Common myeloid progenitor, CD34-positive (primary cell): ENCODE data around the gene SLC39A13.

Experiments used
- CTCF ChIA-PET: fragments of 350-600 bp; sonication (Branson Sonifier 250); formaldehyde crosslinking; loops from one replicate; lab custom pipeline; 2021; ENCODE audit warnings: antibody characterized with exemption; lab: Charles Lee
- POLR2A ChIA-PET: fragments of 350-600 bp; sonication (Branson Sonifier 250); formaldehyde crosslinking; loops from one replicate; lab custom pipeline; 2021; ENCODE audit warnings: antibody characterized with exemption; lab: Charles Lee
- DNase-seq, 3 donors: peaks; one replicate each; pipeline versions ENCODE4 v3.0.0 to v3.0.0-alpha.2; 2013
- H3K27ac ChIP-seq, 2 experiments: 1 replicate in 1 of 2; 2 replicates in 1 of 2; pipeline ENCODE4 v1.7.0; 2013; ENCODE audit warnings: inconsistent platforms in 2 of 2, low read length in 2 of 2, mild to moderate bottlenecking in 2 of 2, low read depth in 1 of 2, moderate library complexity in 1 of 2; ENCODE audit not compliant: severe bottlenecking in 2 of 2, insufficient read depth in 1 of 2, poor library complexity in 1 of 2
- H3K27me3 ChIP-seq, 5 experiments: replicated peaks in 2 of 5; 1 replicate in 3 of 5; 2 replicates in 2 of 5; pipeline versions ENCODE4 v1.6.1 to v1.7.0; 2013; ENCODE audit warnings: low read length in 4 of 5, mild to moderate bottlenecking in 2 of 5, moderate library complexity in 2 of 5, inconsistent platforms in 1 of 5; ENCODE audit not compliant: insufficient read depth in 5 of 5, control insufficient read depth in 4 of 5
- H3K36me3 ChIP-seq, 4 experiments: 1 replicate in 2 of 4; 2 replicates in 2 of 4; pipeline versions ENCODE4 v1.6.1 to v1.7.0; 2013; ENCODE audit warnings: low read length in 3 of 4, control low read depth in 1 of 4, mild to moderate bottlenecking in 1 of 4; ENCODE audit not compliant: control insufficient read depth in 4 of 4, insufficient read depth in 4 of 4
- H3K4me1 ChIP-seq, 4 experiments: 1 replicate in 3 of 4; 2 replicates in 1 of 4; pipeline versions ENCODE4 v1.6.1 to v1.7.1; 2013; ENCODE audit warnings: low read length in 3 of 4, mild to moderate bottlenecking in 3 of 4, control low read depth in 1 of 4, inconsistent platforms in 1 of 4, moderate library complexity in 1 of 4; ENCODE audit not compliant: control insufficient read depth in 4 of 4, insufficient read depth in 4 of 4; ENCODE audit errors: control extremely low read depth in 1 of 4
- H3K4me3 ChIP-seq, 7 experiments: 1 replicate in 4 of 7; 2 replicates in 3 of 7; pipeline versions ENCODE4 v1.5.1 to v1.7.0; 2013; ENCODE audit warnings: mild to moderate bottlenecking in 7 of 7, low read length in 6 of 7, moderate library complexity in 6 of 7, inconsistent platforms in 2 of 7, low read depth in 2 of 7, control low read depth in 1 of 7; ENCODE audit not compliant: insufficient read depth in 4 of 7, control insufficient read depth in 1 of 7; ENCODE audit errors: extremely low read depth in 1 of 7
- H3K9me3 ChIP-seq, 5 experiments: 1 replicate in 4 of 5; 2 replicates in 1 of 5; pipeline versions ENCODE4 v1.6.1 to v1.7.1; 2013; ENCODE audit warnings: low read length in 4 of 5, mild to moderate bottlenecking in 2 of 5, inconsistent platforms in 1 of 5, low read depth in 1 of 5, moderate library complexity in 1 of 5; ENCODE audit not compliant: control insufficient read depth in 4 of 5, insufficient read depth in 2 of 5; ENCODE audit errors: control extremely low read depth in 1 of 5
- WGBS: methylation state at CpG from one replicate; pipeline ENCODE4 v1.1.5; 2013; ENCODE audit not compliant: insufficient coverage; 5-methylcytosine and 5-hydroxymethylcytosine counted together

The SLC39A13 gene

GRCh38 chr11:47417712-47418111, 9.3 kb downstream of the SLC39A13 start:
- H3K27ac ChIP-seq = no peak overlapping the region
- H3K36me3 ChIP-seq = peaks cover 7 to 77% (median 42%) of the 10 kb centered on the region in 4 experiments
- H3K4me1 ChIP-seq = peaks cover 0 to 10% (median 4%) of the 10 kb centered on the region in 4 experiments
- ChIA-PET POLR2A (interaction anchor here (0.7 kb wide), 1 partner anchor 199 kb away, joined by 3 read pairs; no protein-coding TSS in a partner anchor), CTCF (interaction anchor here (1.1 to 1.3 kb wide), 3 partner anchors 9 to 23 kb away, joined by 3 to 7 read pairs (median 4); partner anchors contain the start of gene SLC39A13)
- H3K4me3 ChIP-seq = no peak overlapping the region
- H3K27me3 ChIP-seq = no peaks in the 10 kb centered on the region
- H3K9me3 ChIP-seq = no peaks in the 10 kb centered on the region
- WGBS = 96% methylated on average over 5 of the region's 6 CpGs
- DNase-seq = no peak

- H3K27me3 ChIP-seq = no peaks in the 10 kb centered on the region
- CTCF ChIA-PET = interaction anchor here (1.3 kb wide), 1 partner anchor 22 kb away, joined by 3 read pairs; no protein-coding TSS in a partner anchor
- peak overlapping the region in 1 of 2 experiments; percentile 43 for H3K27ac ChIP-seq
- no peaks in the 10 kb centered on the region for H3K9me3 ChIP-seq
- POLR2A ChIA-PET = no interaction called here
- H3K4me1 ChIP-seq = peaks cover 0 to 10% (median 4%) of the 10 kb centered on the region in 4 experiments
- WGBS = 95% methylated on average over 21 of the region's 23 CpGs
- H3K36me3 ChIP-seq = peaks cover 7 to 83% (median 44%) of the 10 kb centered on the region in 4 experiments
- H3K4me3 ChIP-seq = no peak overlapping the region
- DNase-seq = no peak
Observed at GRCh38 chr11:47418454-47419259, 10.3 kb downstream of the SLC39A13 start.

- POLR2A ChIA-PET = interaction anchor here (0.6 to 1.0 kb wide), 6 partner anchors 9 to 298 kb away, joined by 3 to 8 read pairs (median 3); partner anchors contain the start of gene SPI1
- Histone ChIP-seq H3K27me3 (no peaks in the 10 kb centered on the region), H3K4me3 (peak overlapping the region; percentile 66 to 100 (median 98)), H3K36me3 (peaks cover 0 to 40% (median 21%) of the 10 kb centered on the region in 4 experiments), H3K27ac (peak overlapping the region; percentile 98 to 99), H3K4me1 (peaks cover 5 to 17% (median 13%) of the 10 kb centered on the region in 4 experiments), H3K9me3 (no peaks in the 10 kb centered on the region)
- CTCF ChIA-PET = interaction anchor here (1.0 to 4.0 kb wide), 4 partner anchors 12 to 167 kb away, joined by 3 to 46 read pairs (median 4); partner anchors contain the start of gene NR1H3
- DNase-seq = no peak
- 0% methylated on average over 5 of the region's 14 CpGs for whole genome bisulfite sequencing
Observed at GRCh38 chr11:47425611-47426010, 17.2 kb downstream of the SLC39A13 start.

- peaks cover 0 to 35% (median 17%) of the 10 kb centered on the region in 4 experiments for H3K36me3 ChIP-seq
- WGBS = under 1% methylated on average over 43 of the region's 62 CpGs
- DNase-seq = peak; percentile 97 to 98 (median 97)
- peak within 1 kb of the TSS; percentile 66 to 100 (median 98) for H3K4me3 ChIP-seq
- H3K27ac ChIP-seq = peak within 1 kb of the TSS; percentile 98 to 99
- no peaks in the 10 kb centered on the region for H3K9me3 ChIP-seq
- no peaks in the 10 kb centered on the region for H3K27me3 ChIP-seq
- ChIA-PET POLR2A (interaction anchor here (0.6 to 1.0 kb wide), 6 partner anchors 10 to 297 kb away, joined by 3 to 8 read pairs (median 3); partner anchors contain the start of gene SPI1), CTCF (interaction anchor here (1.0 to 4.0 kb wide), 3 partner anchors 12 to 61 kb away, joined by 3 to 46 read pairs (median 3); no protein-coding TSS in a partner anchor)
- peaks cover 5 to 17% (median 13%) of the 10 kb centered on the region in 4 experiments for H3K4me1 ChIP-seq
Observed at GRCh38 chr11:47426062-47426956, 17.9 kb downstream of the SLC39A13 start, which contains the start of gene PSMC3. PSMC3 (minus strand) TSS chr11:47426439; CDS start chr11:47426279, 160 bp downstream.

GRCh38 chr11:47430524-47430923, 22.1 kb downstream of the SLC39A13 start:
- Histone ChIP-seq H3K27ac (no peak overlapping the region), H3K4me3 (no peak overlapping the region), H3K27me3 (no peaks in the 10 kb centered on the region), H3K36me3 (no peaks in the 10 kb centered on the region), H3K9me3 (no peaks in the 10 kb centered on the region), H3K4me1 (peaks cover under 1 to 6% (median 3%) of the 10 kb centered on the region in 4 experiments)
- POLR2A ChIA-PET = no interaction called here
- DNase-seq = no peak
- CTCF ChIA-PET = interaction anchor here (0.9 to 1.4 kb wide), 2 partner anchors 10 to 645 kb away, joined by 3 to 4 read pairs; no protein-coding TSS in a partner anchor
- 62% methylated on average over 4 of the region's 5 CpGs for WGBS

- Histone ChIP-seq H3K36me3 (no peaks in the 10 kb centered on the region), H3K9me3 (no peaks in the 10 kb centered on the region), H3K27ac (no peak overlapping the region), H3K4me1 (peaks cover 0 to 3% (median 1%) of the 10 kb centered on the region in 4 experiments), H3K27me3 (no peaks in the 10 kb centered on the region), H3K4me3 (no peak overlapping the region)
- WGBS = 100% methylated on average over 7 of the region's 9 CpGs
- CTCF ChIA-PET = interaction anchor here (1.8 kb wide), 1 partner anchor 14 kb away, joined by 7 read pairs; no protein-coding TSS in a partner anchor
- POLR2A ChIA-PET = no interaction called here
- DNase-seq = no peak
Observed at GRCh38 chr11:47431356-47432083, 23.1 kb downstream of the SLC39A13 start.
